MM.1S (cell line): ENCODE results near the gene PATZ1.

Source experiments
- DNase-seq: peaks from one replicate; pipeline ENCODE4 v3.0.0-alpha.2; 2015
- H2AFZ ChIP-seq: fragments of 300-600 bp; sonication (generic); 2 replicates; pipeline ENCODE4 v1.6.0; 2016; ENCODE audit warnings: antibody characterized with exemption, low read length
- H3F3A ChIP-seq: fragments of 300-600 bp; sonication (generic); 2 replicates; pipeline ENCODE4 v1.6.1; 2016; ENCODE audit warnings: mild to moderate bottlenecking, antibody characterized with exemption, low read length, moderate library complexity, mixed read lengths; ENCODE audit not compliant: insufficient read depth
- H3K27ac ChIP-seq: fragments of 300-600 bp; sonication (generic); 2 replicates; pipeline ENCODE4 v1.5.1; 2016; ENCODE audit warnings: mild to moderate bottlenecking, low read length
- H3K27me3 ChIP-seq: fragments of 300-600 bp; sonication (generic); replicated peaks from 2 replicates; pipeline ENCODE4 v1.6.0; 2016; ENCODE audit warnings: low read length; ENCODE audit not compliant: insufficient read depth
- H3K36me3 ChIP-seq: fragments of 300-600 bp; sonication (generic); replicated peaks from 2 replicates; pipeline ENCODE4 v1.6.1; 2016; ENCODE audit warnings: mild to moderate bottlenecking, low read length, mixed read lengths; ENCODE audit not compliant: insufficient read depth
- H3K4me1 ChIP-seq: fragments of 300-600 bp; sonication (generic); 2 replicates; pipeline ENCODE4 v1.6.1; 2016; ENCODE audit warnings: low read length, mixed read lengths
- H3K4me2 ChIP-seq: fragments of 300-600 bp; sonication (generic); 2 replicates; pipeline ENCODE4 v1.6.0; 2016; ENCODE audit warnings: low read depth, low read length
- H3K4me3 ChIP-seq: fragments of 300-600 bp; sonication (generic); 2 replicates; pipeline ENCODE4 v1.5.1; 2016; ENCODE audit warnings: low read length, mixed read lengths
- H3K79me2 ChIP-seq: fragments of 300-600 bp; sonication (generic); 2 replicates; pipeline ENCODE4 v1.6.1; 2016; ENCODE audit warnings: mixed run types, low read length, mixed read lengths
- H3K9ac ChIP-seq: fragments of 300-600 bp; sonication (generic); 2 replicates; pipeline ENCODE4 v1.6.1; 2016; ENCODE audit warnings: low read length, mixed read lengths
- H3K9me2 ChIP-seq: fragments of 300-600 bp; sonication (generic); replicated peaks from 2 replicates; pipeline ENCODE4 v1.6.1; 2016; ENCODE audit warnings: mild to moderate bottlenecking, low read length, mixed read lengths; ENCODE audit not compliant: insufficient read depth
- H3K9me3 ChIP-seq: fragments of 300-600 bp; sonication (generic); replicated peaks from 2 replicates; pipeline ENCODE4 v1.6.1; 2016; ENCODE audit warnings: mild to moderate bottlenecking, low read length, mixed read lengths; ENCODE audit not compliant: insufficient read depth
- H4K20me1 ChIP-seq: fragments of 300-600 bp; sonication (generic); 2 replicates; pipeline ENCODE4 v1.6.1; 2016; ENCODE audit warnings: mild to moderate bottlenecking, low read length, moderate library complexity, mixed read lengths; ENCODE audit not compliant: insufficient read depth
- EZH2 ChIP-seq: fragments of 300-600 bp; sonication (generic); optimal IDR thresholded peaks from 2 replicates; pipeline ENCODE3; 2017; ENCODE audit warnings: low read depth, mild to moderate bottlenecking, antibody characterized with exemption, low read length, mixed read lengths
- EZH2phosphoT487 ChIP-seq: fragments of 300-600 bp; sonication (generic); IDR thresholded peaks from 2 replicates; pipeline ENCODE4 v1.6.1; 2018; ENCODE audit warnings: antibody characterized with exemption, low read length
- TF ChIP-seq, protein P1 (sequence below): fragments of 300-600 bp; sonication (generic); IDR thresholded peaks from 2 replicates; pipeline ENCODE4 v1.5.1; 2016; ENCODE audit warnings: antibody characterized with exemption, low read length, mixed read lengths

Gene PATZ1

GRCh38 chr22:31340765-31341247 is 5.3 kb downstream of the PATZ1 start:
- H3K4me2 ChIP-seq: no peak overlapping the region
- H3K9ac ChIP-seq: no peak overlapping the region
- no peaks in the 10 kb centered on the region for H3K9me3 ChIP-seq
- no peak overlapping the region for H3K27ac ChIP-seq
- no peak overlapping the region for H3K4me3 ChIP-seq
- peaks cover 3% of the 10 kb centered on the region; the same call in 1 of the 2 replicates for H3K4me1 ChIP-seq
- no peak for DNase-seq
- TF ChIP-seq, protein P1, sequence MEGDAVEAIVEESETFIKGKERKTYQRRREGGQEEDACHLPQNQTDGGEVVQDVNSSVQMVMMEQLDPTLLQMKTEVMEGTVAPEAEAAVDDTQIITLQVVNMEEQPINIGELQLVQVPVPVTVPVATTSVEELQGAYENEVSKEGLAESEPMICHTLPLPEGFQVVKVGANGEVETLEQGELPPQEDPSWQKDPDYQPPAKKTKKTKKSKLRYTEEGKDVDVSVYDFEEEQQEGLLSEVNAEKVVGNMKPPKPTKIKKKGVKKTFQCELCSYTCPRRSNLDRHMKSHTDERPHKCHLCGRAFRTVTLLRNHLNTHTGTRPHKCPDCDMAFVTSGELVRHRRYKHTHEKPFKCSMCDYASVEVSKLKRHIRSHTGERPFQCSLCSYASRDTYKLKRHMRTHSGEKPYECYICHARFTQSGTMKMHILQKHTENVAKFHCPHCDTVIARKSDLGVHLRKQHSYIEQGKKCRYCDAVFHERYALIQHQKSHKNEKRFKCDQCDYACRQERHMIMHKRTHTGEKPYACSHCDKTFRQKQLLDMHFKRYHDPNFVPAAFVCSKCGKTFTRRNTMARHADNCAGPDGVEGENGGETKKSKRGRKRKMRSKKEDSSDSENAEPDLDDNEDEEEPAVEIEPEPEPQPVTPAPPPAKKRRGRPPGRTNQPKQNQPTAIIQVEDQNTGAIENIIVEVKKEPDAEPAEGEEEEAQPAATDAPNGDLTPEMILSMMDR: no peak
- no peak for TF ChIP-seq EZH2
- no peak for TF ChIP-seq EZH2phosphoT487
- no peaks in the 10 kb centered on the region for H3F3A ChIP-seq
- no peaks in the 10 kb centered on the region for H3K27me3 ChIP-seq
- H4K20me1 ChIP-seq: no peaks in the 10 kb centered on the region
- H2AFZ ChIP-seq: no peak overlapping the region
- no peaks in the 10 kb centered on the region for H3K9me2 ChIP-seq
- H3K79me2 ChIP-seq: peaks cover 21% of the 10 kb centered on the region
- no peaks in the 10 kb centered on the region for H3K36me3 ChIP-seq

- Histone ChIP-seq H3K36me3 (no peaks in the 10 kb centered on the region), H3K9ac (no peak overlapping the region), H3K9me3 (no peaks in the 10 kb centered on the region), H3K4me1 (peaks cover 2% of the 10 kb centered on the region; the same call in 1 of the 2 replicates), H3K4me2 (no peak overlapping the region), H2AFZ (no peak overlapping the region), H3K79me2 (peaks cover 18% of the 10 kb centered on the region), H3F3A (no peaks in the 10 kb centered on the region), H3K4me3 (no peak overlapping the region), H3K27ac (no peak overlapping the region), H3K27me3 (no peaks in the 10 kb centered on the region), H4K20me1 (no peaks in the 10 kb centered on the region), H3K9me2 (no peaks in the 10 kb centered on the region)
- no peak for DNase-seq
- TF ChIP-seq EZH2phosphoT487 (no peak), EZH2 (no peak)
- TF ChIP-seq, protein P1: no peak
Measured at GRCh38 chr22:31340360-31340759, 5.8 kb downstream of the PATZ1 start.

GRCh38 chr22:31339148-31339832 is 6.9 kb downstream of the PATZ1 start:
- H3K79me2 ChIP-seq: peaks cover 7% of the 10 kb centered on the region; the same call in 1 of the 2 replicates
- no peaks in the 10 kb centered on the region; the same call in 1 of the 2 replicates for H3K36me3 ChIP-seq
- H3K4me1 ChIP-seq: no peaks in the 10 kb centered on the region
- no peaks in the 10 kb centered on the region for H3K9me2 ChIP-seq
- H3K27me3 ChIP-seq: no peaks in the 10 kb centered on the region
- H2AFZ ChIP-seq: no peak overlapping the region
- TF ChIP-seq EZH2phosphoT487: no peak
- TF ChIP-seq, protein P1: no peak
- no peak for TF ChIP-seq EZH2
- no peak overlapping the region for H3K4me3 ChIP-seq
- no peak overlapping the region for H3K9ac ChIP-seq
- no peaks in the 10 kb centered on the region for H3F3A ChIP-seq
- no peaks in the 10 kb centered on the region for H4K20me1 ChIP-seq
- H3K4me2 ChIP-seq: no peak overlapping the region
- no peak for DNase-seq
- H3K27ac ChIP-seq: no peak overlapping the region
- H3K9me3 ChIP-seq: no peaks in the 10 kb centered on the region
